Erythroblast (primary cell): ENCODE data around the gene RP2.

ENCODE experiments used
- DNase-seq, 2 experiments: peaks; one replicate each; lab custom pipeline; 2025; lab: John Stamatoyannopoulos, UW
- GATA1 ChIP-seq: IDR thresholded peaks from 2 replicates; pipeline ENCODE4 v1.6.1; 2011; ENCODE audit warnings: low read depth, mild to moderate bottlenecking, control low read depth, low read length, moderate library complexity
- POLR2A ChIP-seq: IDR thresholded peaks from 2 replicates; pipeline ENCODE4 v1.6.1; 2011; ENCODE audit warnings: mild to moderate bottlenecking, low read length

RP2 gene

GRCh38 chrX:46836701-46837557 is at the start of gene RP2:
TSS of gene RP2 (plus strand) at chrX:46837043. CDS start at chrX:46837101, 58 bp downstream.
- DNase-seq: peak; percentile 92
- TF ChIP-seq GATA1: no peak
- peak; percentile 78 for TF ChIP-seq POLR2A

- TF ChIP-seq POLR2A (no peak), GATA1 (no peak)
- DNase-seq: no peak
These were observed 47.9 kb upstream of the RP2 start for GRCh38 chrX:46788902-46789301.

- no peak for TF ChIP-seq POLR2A
- no peak for TF ChIP-seq GATA1
- DNase-seq: peak in 1 of 2 experiments; percentile 0
These were observed 44.7 kb upstream of the RP2 start for GRCh38 chrX:46791927-46792809.

- DNase-seq: no peak
- TF ChIP-seq POLR2A (no peak), GATA1 (no peak)
These were observed 44.0 kb upstream of the RP2 start for GRCh38 chrX:46792810-46793188.

GRCh38 chrX:46793386-46794143 is 43.3 kb upstream of the RP2 start:
- DNase-seq: no peak
- TF ChIP-seq POLR2A (no peak), GATA1 (no peak)

- DNase-seq: peak; percentile 40 to 61
- no peak for TF ChIP-seq POLR2A
- TF ChIP-seq GATA1: no peak
These were observed 40.2 kb upstream of the RP2 start for GRCh38 chrX:46796574-46797191.

GRCh38 chrX:46803140-46803539 is 33.7 kb upstream of the RP2 start:
- TF ChIP-seq POLR2A (no peak), GATA1 (no peak)
- peak in 1 of 2 experiments; percentile 0 for DNase-seq

GRCh38 chrX:46805270-46805669 is 31.6 kb upstream of the RP2 start:
- TF ChIP-seq POLR2A (no peak), GATA1 (no peak)
- DNase-seq: peak in 1 of 2 experiments; percentile 1

GRCh38 chrX:46811121-46811520 is 25.7 kb upstream of the RP2 start:
- no peak for TF ChIP-seq POLR2A
- TF ChIP-seq GATA1: no peak
- DNase-seq: no peak

- no peak for DNase-seq
- TF ChIP-seq POLR2A: no peak
- TF ChIP-seq GATA1: no peak
These were observed 24.4 kb upstream of the RP2 start for GRCh38 chrX:46812445-46812844.

GRCh38 chrX:46814966-46815365 is 21.9 kb upstream of the RP2 start:
- TF ChIP-seq POLR2A (no peak), GATA1 (no peak)

GRCh38 chrX:46819136-46819535 is 17.7 kb upstream of the RP2 start:
- TF ChIP-seq GATA1 (no peak), POLR2A (no peak)
- no peak for DNase-seq

More at GRCh38 chrX:46814966-46815365, 21.9 kb upstream of the RP2 start:
- DNase-seq: no peak
